Measurements from ENCODE around the gene PHF21A.
"Not testable (repeated sequence)": the region's sequence is repeated elsewhere in the genome, so short reads cannot be mapped to it uniquely, and the experiment has no call there.

Gene PHF21A

DNA sequence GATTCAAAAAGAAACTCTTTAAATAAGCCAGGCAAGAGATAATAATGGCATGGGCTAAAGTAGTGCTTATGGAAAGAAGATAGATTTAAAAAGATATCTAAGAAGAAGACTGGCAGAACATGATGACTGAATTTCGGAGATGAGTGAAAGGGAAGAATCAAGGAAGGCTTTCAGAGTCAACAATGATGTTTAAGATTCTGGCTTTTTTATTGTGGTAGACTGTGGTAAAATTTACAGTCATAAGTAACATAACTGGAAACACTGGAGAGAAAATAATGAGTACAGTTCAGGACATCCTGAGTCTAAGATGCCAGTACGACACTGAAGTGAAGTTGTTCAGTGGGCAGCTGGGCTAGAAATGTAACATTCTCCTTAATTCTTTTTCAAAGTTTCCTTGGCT is 85.2 kb downstream of the PHF21A start:
- no peak for DNase-seq (ENCODE audit: low read depth in 3 of 3)

DNA sequence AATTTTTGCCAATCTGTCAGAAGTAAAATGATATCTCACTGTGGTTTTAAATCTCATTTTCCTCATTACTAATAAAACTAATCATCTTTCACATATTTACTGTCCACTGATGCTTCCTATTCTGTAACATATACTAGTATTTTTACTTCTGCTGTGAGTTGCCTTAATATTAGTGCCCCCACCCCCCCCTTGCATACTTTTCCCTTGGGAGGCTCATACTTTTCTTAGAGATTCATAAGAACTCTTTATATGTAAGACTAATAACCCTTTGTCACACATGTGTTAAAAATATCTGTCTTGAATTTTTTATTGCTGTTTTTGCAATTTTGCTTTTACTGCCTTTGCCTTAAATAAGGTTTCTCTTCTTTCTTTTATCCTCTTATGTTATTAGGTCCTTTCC is 87.2 kb downstream of the PHF21A start:
- no peak for DNase-seq (ENCODE audit: low read depth in 3 of 3)

DNA sequence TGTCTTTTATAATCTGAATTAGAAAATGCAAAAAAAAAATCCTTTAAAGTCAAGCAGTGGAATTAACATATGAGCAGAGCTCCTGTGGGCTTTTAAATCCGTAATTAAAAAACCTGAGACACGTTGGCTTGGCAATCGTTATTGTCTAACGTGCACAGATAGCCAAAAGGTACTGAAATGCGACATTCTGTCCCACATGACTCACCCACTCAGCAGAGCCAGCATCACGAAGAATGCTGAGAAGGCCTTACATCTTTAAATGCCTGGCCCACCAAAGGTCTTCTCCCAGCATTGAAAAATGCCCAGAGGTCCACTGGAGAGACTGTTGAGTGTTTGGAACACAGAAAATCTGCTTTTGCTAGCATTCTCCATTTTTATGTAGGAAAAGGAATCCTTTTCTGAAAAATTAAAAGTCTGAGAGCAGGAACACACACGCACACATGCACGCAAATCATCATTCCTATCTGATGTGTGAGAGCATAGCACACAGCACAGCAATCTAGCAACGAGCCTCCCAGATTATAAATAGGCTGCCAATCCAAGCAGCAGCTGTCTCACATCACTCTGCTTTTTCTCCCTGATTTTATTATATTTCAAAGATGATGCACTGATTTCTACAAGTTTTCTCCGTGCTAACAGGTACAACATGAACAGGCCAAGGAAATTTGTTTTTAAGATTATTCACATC is 94.5 kb downstream of the PHF21A start:
- DNase-seq (ENCODE audit: low read depth in 3 of 3) = no peak

DNA sequence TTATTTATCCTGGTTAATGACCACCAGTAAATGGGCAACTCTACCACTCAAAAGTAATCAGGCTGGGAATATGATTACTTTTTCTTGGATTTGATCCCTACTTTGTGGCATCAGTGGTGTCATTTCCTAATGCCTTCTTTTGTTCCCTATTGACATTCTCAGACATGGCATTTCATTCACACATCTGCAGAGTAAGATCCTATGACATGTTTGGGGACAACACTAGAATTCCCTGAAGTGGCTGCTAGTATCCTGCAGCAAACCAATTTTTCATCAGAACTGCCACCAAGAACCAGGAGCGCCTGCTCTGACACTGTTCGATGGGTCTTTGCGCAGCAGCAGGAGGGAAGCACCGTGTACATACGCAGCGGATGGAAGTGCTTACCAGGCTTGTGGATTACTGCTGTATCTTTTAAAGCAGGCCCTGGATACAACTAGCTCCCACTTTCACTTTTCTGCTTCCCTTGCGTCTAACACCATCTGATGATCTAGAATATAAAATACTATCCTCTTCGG is 101.1 kb downstream of the PHF21A start:
- DNase-seq (ENCODE audit: low read depth in 3 of 3) = no peak

DNA sequence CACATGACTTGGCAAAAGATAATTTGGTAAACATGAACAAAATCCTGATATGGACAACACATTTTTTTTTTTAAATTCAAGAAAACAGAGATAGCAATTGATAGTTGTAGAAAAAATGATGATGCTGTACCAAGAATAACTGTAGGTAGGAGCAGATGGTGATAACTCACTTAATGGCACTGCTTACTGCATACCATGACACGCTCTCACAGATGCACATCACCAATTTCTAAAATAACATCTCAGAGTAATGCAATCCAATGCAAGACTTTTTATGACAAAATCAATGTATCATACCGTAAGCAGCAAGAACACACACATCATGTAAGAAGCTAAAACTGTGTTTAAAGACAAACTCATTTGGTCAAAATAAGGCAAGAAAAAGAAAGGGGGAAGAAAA is 102.6 kb downstream of the PHF21A start:
- no peak for DNase-seq (ENCODE audit: low read depth in 3 of 3)

DNA sequence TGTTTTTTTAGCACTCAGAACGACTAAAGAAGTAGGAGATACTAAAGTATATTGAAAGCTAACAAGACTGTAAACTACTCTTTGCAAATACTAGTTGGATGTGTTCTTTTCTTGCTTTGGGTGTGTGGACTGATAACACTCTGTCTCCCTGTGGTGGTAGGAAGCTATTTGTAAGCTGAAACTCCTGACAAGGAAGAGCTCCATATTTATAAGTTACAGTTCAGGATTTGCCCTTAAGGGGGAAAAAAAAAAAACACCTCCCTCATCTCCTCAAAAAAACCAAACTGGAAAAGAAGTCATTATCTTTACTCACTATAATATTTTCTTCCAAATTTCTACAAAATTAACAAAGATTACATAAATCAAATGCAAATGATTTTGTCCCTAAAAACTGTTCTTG is 103.9 kb downstream of the PHF21A start:
- no peak for DNase-seq (ENCODE audit: low read depth in 3 of 3)

DNA sequence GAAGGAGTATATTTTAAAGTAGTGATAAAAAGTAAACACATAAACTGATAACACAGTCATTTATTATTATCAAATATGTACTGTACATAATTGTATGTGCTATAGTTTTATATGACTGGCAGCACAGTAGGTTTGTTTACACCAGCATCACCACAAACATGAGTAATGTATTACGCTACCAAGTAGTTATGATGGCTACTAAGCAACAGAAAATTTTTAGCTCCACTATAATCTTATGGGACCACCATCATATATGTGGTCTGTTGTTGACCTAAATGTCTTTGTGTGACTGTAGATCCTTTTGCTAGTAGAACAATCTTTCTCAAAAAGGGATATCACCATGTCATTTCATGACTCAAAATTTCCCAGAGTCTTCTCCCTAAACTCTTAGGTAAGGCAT is 105.3 kb downstream of the PHF21A start:
- no peak for DNase-seq (ENCODE audit: low read depth in 3 of 3)

DNA sequence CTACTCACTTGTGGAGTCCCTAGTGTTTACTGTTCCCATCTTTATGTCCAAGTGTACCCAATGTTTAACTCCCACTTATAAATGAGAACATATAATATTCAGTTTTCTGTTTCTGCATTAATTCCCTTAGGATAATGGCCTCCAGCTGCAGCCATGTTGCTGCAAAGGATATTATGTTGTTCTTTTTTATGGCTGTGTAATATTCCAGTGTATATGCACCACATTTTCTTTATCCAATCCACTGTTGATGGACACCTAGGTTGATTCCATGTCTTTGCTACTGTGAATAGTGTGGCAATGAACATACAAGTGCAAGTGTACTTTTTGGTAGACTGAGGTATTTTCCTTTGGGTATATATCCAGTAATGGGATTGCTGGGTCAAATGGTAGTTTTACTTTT is 107.1 kb downstream of the PHF21A start:
- DNase-seq (ENCODE audit: low read depth in 3 of 3) = not testable (repeated sequence)

DNA sequence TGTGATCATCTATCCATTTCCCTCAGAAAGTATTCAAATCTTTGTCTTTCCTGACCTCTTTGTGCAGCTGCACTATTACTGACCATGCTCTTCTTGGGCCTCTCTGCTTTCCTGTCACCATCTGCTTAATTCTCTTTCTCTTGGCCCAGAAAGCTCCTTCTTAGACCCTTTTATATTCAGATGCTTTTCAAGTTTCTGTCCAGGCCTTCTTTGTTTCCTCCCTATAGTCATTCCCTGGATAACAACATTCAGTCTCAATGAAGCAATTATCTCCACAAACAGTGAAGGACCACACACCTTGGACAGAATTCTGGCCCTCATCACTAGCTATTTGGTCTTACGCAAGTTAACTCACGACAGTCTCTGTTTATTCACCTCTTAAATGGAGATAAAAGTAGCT is 109.1 kb downstream of the PHF21A start:
- no peak for DNase-seq (ENCODE audit: low read depth in 3 of 3)

DNA sequence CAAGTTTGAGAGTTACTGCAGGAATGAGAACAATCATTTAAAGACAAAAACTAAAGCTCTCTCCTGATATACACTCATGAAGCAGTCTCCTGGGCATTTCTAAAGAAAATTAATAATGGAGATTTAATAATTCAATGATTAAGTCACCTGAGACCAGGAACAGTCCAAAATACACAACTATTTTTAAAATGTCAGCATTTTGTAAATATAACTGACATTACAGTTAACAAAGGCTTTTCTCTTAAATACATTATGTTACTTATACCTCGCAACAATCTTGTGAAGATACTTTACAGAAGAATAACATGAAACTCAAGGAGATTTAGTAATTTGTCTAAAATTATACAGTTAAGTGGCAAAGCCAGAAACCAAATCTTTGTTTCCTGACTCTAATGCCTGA is 111.2 kb downstream of the PHF21A start:
- DNase-seq (ENCODE audit: low read depth in 3 of 3) = no peak

DNA sequence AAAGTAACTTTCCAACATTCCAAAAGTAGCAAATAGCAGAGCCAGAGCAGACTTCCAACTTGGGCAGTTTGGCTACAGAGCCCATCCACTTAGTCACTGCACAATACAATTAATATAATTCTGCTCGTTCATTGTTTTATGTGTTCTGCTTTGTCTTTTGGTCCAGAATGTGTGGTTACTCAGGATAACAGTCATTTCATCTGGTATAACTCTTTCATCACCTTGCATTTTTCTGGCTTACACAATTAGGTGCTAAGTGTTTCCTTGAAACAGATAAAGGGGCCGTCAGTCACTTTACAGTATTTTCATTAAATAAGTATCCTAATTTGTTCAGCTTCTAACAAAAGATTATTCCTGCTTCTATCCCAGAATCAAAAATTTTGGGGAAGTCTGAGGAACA is 111.6 kb downstream of the PHF21A start:
- DNase-seq (ENCODE audit: low read depth in 3 of 3) = no peak

DNA sequence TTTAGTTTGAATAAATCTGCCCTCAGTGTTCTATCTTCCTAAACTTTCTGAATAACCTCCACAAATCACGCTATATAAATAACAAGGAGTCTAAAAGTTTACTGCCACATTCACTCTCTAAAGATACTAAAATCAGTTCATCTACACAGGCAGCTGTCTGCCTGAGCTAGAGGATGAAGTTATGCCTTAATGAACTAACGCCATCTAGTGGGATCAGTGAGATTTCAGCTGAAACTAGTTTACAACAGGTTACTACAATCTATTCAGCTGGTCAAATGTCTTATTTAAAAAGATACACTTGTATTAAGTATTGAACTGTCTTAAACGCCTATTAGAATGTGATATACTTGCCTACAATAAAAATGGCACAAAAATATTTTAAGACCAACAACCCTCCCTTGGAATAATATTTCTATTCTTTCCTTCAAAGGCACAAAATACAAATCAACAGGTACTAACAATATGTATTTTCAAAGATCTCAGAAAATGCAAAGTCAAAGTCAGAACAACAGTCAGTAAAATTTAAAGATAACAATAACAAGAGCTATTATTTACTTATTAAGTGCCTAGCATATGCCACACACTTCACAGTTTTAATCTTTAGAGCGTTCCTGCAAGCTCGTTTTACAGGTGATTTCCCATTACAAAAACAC is 114.7 kb downstream of the PHF21A start:
- peak in 1 of 3 donors; percentile 7 for DNase-seq (ENCODE audit: low read depth in 3 of 3)

DNA sequence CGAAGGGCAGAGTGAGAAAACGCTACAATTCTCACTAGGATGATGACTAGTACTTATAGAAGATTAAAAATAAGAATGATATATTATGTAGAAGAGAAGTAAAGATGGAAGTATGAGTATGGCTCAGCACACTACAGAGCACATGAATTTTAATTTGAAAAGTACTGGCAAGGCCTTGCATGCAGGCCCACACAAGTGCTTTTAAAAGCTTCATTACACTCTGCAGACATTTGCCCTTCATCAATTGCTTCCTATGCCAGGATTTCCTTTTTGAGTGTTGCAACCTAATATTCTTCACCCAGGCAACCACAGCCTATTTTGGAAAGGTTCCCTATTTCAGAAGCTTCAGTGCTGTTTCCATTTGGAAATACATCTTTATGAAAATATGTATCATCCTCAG is 117.7 kb downstream of the PHF21A start:
- no peak for DNase-seq (ENCODE audit: low read depth in 3 of 3)

DNA sequence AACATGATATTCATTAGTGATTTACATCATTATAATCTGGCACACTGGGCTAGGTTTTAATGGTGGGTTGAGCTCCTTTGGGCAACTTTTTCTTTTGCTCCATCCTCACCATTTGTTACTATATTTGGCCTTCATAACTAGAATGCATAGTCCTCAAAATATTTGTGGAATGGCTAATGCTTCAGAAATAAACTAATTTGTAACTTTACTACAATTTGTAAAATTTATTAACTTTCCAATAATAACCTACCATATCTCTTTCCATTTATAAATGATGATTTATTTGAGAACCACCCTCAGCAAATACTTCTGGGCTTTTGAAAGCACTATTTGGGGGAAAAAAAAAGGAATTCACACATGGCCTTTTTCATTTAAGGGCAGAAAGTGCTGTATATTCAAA is 119.1 kb downstream of the PHF21A start:
- DNase-seq (ENCODE audit: low read depth in 3 of 3) = no peak

DNA sequence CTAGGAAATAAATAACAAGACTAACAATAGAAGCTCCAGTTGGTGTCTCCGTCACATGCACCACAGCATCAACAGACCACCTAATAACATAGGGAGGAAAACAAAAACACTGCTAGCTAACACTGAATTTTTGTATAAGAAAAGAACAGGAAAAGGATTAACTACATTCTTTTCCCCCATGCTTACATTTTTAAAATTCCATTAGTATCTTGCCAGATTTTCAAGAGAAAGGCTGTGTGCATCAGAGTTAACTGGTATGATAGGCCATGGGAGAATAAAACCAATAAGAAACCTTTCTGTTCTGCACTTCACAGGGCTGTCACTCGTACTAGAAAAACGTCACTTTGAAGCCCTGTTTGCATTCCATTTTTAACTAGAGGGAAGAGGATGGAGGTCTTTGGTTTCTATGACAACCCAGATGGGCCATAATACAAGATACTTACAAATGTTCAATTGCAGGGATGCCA is 119.8 kb downstream of the PHF21A start:
- no peak for DNase-seq (ENCODE audit: low read depth in 3 of 3)

DNA sequence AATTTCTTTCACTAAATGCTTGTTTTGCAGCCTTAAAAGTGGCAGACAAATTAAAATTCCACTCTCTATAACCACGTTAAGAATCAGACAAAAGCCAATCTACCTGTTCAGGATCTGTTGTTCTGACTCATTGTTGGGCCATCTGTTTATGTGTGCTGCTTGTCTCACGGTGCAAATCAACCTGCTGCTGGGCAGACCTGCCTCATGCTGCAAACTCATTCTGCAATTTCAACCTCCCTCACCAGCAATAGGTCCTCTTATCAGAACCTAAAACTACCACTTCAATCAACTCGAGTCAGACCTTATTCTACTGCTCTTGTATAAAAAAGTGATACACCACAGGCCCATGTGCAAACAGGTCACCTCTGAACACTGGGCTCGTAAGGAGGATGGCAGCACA is 123.7 kb downstream of the PHF21A start:
- no peak for DNase-seq (ENCODE audit: low read depth in 3 of 3)

DNA sequence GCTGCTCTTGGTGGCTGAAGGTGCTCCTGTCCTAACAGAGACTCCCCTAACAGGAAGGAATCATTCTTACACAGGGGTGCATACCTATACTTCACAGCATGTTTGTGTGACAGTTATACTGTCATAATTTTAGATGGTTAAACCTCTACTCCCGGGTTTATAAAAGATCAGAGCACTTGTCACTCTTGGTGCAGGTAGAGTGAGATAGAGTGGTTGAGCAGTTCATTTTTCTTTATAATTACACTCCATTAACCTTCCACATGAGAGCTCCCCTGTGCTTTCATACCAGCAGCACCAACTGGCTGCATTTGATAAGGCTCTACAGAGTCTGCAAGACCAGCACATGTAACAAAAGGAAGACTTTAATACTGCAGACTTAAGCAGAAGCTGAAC is 125.9 kb downstream of the PHF21A start:
- no peak for DNase-seq (ENCODE audit: low read depth in 3 of 3)

DNA sequence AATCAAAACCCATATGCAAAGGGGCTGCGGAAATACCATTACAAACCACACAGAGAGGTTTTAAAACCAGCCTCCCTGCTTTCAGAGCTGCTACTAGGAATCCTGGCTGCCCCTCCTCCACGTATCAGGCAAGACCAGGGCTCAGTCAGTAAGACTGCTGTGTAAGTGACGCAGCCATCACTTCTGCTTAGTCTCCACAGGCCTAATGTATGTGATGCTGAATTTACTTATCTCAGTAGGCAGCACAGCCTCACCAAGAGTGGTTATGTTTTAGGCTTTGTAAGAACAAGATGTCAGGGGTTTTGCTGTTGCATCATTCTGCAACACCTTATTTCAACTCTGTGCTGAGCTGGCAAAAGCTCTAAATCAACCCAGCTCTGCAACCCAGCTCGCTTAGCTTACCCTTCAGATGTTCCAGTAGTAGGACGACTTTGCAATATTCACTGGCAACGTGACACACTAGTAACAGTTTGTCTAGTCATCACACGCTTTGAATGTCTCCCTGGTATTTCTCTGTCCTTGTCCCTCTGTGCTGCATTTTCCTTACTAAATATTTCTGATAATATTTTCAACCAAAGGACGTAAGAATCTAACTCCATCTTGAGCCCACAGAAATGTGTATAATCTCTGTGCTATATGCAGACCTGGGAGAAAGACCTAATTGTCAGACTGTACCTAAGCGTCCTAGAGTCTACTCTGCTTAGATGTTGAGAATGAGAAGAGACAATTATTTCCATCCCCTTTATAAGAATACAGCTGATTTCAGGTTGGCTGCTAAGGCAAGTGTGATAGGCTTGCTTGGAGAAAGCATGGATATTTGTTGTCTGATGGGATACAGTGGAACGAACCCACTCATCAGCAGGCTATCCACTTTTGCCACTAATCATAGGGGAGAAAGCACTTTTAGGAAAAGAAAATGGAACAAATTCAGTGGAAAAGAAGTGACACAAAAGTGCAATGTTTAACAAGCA is 126.6 kb downstream of the PHF21A start:
- DNase-seq (ENCODE audit: low read depth in 3 of 3) = no peak

DNA sequence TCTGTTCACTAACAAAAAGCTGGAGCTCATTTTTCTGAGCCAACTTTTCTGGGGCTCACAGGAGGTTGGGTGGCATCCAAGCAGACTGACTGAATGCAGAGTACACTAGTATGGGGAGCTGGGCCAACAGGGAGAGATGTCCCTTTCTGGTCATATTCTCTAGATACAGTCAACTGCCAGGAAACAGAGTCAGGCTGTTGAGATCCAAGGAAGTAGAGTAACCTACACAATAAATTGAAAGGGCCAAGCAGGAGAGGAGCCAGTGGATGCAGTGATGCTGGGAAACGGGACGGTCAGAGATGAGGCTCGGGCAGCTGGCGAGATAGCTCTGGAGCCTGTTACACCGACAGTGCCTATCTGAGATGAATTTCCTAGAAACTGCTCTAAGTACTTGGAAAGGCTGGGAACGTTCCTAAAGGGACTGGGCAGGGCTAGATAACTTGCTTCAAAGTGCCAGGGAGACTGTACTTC is 127.7 kb downstream of the PHF21A start:
- DNase-seq (ENCODE audit: low read depth in 3 of 3) = no peak

DNA sequence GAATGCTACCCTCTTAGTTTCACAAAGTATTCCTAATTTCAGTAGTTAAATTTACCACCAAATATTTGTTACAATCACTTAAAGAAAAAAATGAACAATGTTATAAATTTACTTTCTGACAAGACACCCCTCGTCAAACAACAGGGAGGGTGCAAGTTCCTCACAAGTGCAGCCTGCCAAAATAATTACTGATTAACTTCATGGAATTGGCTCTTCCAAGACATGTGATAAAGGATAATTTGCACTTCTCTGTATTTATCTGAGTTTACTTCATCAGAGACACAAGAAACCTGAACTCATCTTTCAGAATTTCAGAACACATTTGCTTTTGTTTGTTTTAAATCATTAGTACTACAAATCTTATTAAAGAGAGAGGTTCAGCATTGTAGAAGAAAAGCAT is 132.3 kb downstream of the PHF21A start:
- no peak for DNase-seq (ENCODE audit: low read depth in 3 of 3)

DNA sequence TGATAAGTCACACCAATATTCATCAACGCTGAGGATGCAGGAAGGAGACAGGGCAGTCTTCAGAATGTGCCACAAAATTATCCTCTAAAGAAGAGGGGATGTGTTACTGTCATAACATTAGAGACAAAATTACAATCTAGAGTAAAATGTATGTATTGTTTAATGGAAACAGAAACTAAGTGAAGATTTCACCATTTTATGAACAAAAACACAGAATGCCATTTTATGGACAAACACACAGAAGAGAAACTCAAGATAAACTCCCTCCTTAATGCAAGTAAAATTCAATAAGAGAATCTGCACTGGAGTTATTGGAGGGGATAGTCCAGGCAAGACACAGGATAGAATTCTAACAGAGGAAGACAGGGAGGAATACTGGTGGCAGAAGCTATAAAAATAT is 136.0 kb downstream of the PHF21A start:
- no peak for DNase-seq (ENCODE audit: low read depth in 3 of 3)

DNA sequence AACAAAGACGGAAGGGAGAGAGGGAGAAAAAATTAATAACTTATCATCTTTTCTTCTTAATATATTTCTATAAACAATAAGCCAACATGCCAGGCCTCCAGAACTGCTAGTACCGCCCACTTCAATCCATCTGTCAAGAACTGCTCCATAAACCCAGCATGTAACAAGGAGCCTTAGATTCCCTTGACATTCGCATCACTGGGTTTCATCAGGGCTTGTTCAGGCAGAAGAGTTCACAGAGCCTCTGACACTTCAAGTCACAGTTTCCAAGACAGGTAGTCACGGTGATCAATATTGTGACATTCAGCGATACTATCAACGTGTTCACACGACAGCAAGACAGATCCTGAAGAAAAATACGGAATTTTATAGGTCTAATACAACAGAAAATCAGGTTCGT is 137.1 kb downstream of the PHF21A start:
- DNase-seq (ENCODE audit: low read depth in 3 of 3) = no peak

All from stimulated activated CD4-positive, alpha-beta T cell treated with anti-CD3 and anti-CD28 coated beads, TNF-alpha, amount 100 ng/mL, for 48 hours (primary cell).